ENCODE results near the gene THSD7B. TPM values are rescaled to one million over a fixed set of nuclear protein-coding genes. Genes with fewer than 3 reads are reported as not detected.
"Not testable (repeated sequence)": the region's sequence is repeated elsewhere in the genome, so short reads cannot be mapped to it uniquely, and the experiment has no call there.

Gene THSD7B
- total RNA-seq, 4 donors from 2014 or later, result 0.80 to 0.83 TPM; not detected in 2

DNA sequence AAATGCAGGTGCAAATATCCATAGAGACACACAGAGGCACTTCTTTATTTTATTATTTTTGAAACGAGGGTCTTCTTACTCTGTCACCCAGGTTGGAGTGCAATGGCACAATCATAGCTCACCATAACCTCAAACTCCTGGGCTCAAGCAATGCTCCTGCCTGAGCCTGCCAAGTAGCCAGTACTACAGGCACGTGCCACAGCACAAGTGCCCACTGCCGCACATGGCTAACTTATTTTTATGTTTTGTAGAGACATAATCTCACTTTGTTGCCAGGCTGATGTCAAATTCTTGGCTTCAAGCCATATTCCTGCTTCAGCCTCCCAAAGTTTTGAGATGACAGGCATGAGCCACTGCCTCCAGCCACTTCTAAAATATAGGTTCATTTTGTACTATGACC lies 537.6 kb downstream of the THSD7B start:
- Histone ChIP-seq H3K27ac (no peak overlapping the region), H3K36me3 (no peaks in the 10 kb centered on the region), H3K9me3 (peaks cover 0 to 3% (median 0%) of the 10 kb centered on the region in 4 donors), H3K27me3 (no peaks in the 10 kb centered on the region), H3K4me1 (no peaks in the 10 kb centered on the region), H3K4me3 (no peak overlapping the region)
- no peak for DNase-seq
- no peak for TF ChIP-seq POLR2A (IDR thresholded peaks at IDR 0.05)
- TF ChIP-seq, protein P1, sequence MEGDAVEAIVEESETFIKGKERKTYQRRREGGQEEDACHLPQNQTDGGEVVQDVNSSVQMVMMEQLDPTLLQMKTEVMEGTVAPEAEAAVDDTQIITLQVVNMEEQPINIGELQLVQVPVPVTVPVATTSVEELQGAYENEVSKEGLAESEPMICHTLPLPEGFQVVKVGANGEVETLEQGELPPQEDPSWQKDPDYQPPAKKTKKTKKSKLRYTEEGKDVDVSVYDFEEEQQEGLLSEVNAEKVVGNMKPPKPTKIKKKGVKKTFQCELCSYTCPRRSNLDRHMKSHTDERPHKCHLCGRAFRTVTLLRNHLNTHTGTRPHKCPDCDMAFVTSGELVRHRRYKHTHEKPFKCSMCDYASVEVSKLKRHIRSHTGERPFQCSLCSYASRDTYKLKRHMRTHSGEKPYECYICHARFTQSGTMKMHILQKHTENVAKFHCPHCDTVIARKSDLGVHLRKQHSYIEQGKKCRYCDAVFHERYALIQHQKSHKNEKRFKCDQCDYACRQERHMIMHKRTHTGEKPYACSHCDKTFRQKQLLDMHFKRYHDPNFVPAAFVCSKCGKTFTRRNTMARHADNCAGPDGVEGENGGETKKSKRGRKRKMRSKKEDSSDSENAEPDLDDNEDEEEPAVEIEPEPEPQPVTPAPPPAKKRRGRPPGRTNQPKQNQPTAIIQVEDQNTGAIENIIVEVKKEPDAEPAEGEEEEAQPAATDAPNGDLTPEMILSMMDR (IDR thresholded peaks at IDR 0.05), result no peak

DNA sequence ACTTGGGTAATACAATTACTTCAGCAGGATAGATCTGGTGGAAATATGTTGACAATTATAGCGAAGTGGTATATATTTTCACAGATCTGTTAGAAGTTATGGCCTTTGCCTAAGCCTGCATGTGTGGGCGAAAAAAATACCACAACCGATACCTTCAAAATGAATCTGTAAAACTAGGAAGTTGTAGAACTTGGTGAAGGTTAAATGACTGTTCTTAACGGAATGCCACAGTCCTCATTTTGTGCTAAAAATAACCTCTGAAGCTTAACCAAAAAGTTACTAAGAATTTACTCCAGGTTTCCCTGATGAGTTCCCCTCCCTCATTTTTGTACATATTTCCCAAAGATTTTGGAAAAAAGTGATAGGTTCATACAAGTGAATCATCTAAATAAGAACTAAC lies 550.7 kb downstream of the THSD7B start:
- Histone ChIP-seq H3K27me3 (no peaks in the 10 kb centered on the region), H3K4me1 (no peaks in the 10 kb centered on the region), H3K9me3 (no peaks in the 10 kb centered on the region), H3K36me3 (no peaks in the 10 kb centered on the region), H3K4me3 (no peak overlapping the region), H3K27ac (no peak overlapping the region)
- DNase-seq, result no peak
- TF ChIP-seq, protein P1 (IDR thresholded peaks at IDR 0.05), result no peak
- no peak for TF ChIP-seq POLR2A (IDR thresholded peaks at IDR 0.05)

DNA sequence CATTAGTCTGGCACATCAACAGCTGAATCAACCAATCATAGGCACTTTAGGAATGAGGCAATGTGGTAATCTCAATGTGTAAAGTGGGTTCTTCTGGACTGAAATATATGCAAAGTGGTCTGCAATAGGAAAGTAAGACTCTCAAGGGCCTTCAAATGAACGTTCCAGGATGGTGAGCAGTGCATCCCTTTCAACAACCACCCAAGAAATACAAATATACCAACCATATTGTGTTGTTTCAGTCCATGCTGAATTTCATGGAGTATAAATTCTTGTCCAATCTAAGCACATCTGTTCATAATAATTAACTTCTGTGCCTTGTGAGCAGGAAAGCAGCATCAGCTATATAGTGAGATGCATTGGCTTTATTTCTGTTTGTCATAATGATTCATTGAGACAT lies 556.2 kb downstream of the THSD7B start:
- TF ChIP-seq POLR2A (IDR thresholded peaks at IDR 0.05), result no peak
- TF ChIP-seq, protein P1 (IDR thresholded peaks at IDR 0.05), result no peak
- no peaks in the 10 kb centered on the region for H3K36me3 ChIP-seq
- DNase-seq, result no peak
- no peaks in the 10 kb centered on the region for H3K9me3 ChIP-seq
- H3K4me3 ChIP-seq, result no peak overlapping the region
- no peaks in the 10 kb centered on the region for H3K4me1 ChIP-seq
- H3K27me3 ChIP-seq, result no peaks in the 10 kb centered on the region
- no peak overlapping the region for H3K27ac ChIP-seq

DNA sequence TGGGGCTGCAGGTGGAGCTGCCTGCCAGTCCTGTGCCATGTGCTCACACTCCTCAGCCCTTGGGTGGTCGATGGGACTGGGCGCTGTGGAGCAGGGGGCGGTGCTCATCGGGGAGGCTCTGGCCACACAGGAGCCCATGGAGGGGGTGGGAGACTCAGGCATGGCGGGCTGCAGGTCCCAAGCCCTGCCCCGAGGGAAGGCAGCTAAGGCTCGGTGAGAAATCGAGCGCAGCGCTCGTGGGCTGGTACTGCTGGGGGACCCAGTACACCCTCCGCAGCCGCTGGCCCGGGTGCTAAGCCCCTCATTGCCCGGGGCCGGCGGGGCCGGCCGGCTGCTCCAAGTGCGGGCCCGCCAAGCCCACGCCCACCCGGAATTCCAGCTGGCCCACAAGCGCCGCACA lies 566.2 kb downstream of the THSD7B start:
- H3K27ac ChIP-seq, H3K4me1 ChIP-seq, H3K4me3 ChIP-seq, DNase-seq, H3K9me3 ChIP-seq, H3K36me3 ChIP-seq, H3K27me3 ChIP-seq: not testable (repeated sequence)

DNA sequence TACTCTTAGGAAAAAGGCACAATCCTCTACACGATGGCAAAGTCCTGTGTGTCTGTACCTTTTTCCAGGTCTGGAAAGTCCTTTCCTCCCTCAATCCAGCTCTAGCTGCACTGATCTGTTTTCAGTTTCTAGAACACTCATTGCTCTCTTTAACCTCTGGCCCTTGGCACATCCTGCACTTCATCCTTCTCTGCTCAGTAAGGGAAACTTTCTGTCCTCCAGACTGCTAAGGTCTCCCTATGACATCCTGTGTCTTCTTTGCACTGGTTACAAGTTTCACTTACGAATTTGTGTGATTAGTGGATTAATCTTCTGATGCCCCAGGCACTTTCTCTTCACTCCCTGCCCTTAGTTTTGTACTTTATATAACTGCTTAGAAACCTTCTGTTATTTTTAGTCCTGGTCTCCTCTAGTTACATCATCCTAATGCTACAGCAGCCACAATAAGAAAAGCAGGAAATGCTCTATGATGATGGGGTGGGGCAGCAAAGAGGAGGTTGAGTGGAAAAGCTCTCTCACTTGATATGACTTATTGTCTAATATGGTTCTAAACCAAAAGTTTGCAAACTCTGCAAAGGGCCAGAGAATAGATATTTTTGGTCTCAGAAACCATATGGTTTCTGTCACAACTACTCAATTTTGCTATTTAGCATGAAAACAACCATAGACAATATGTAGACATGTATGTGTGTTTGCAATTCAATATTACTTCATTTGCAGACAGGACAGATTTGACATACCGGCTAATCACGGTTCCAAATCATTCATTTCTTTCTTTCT lies 568.2 kb downstream of the THSD7B start:
- Histone ChIP-seq H3K27me3 (no peaks in the 10 kb centered on the region), H3K4me1 (no peaks in the 10 kb centered on the region), H3K4me3 (no peak overlapping the region), H3K27ac (no peak overlapping the region), H3K36me3 (no peaks in the 10 kb centered on the region), H3K9me3 (no peaks in the 10 kb centered on the region)
- no peak for TF ChIP-seq POLR2A (IDR thresholded peaks at IDR 0.05)
- TF ChIP-seq, protein P1 (IDR thresholded peaks at IDR 0.05), result no peak
- no peak for DNase-seq

DNA sequence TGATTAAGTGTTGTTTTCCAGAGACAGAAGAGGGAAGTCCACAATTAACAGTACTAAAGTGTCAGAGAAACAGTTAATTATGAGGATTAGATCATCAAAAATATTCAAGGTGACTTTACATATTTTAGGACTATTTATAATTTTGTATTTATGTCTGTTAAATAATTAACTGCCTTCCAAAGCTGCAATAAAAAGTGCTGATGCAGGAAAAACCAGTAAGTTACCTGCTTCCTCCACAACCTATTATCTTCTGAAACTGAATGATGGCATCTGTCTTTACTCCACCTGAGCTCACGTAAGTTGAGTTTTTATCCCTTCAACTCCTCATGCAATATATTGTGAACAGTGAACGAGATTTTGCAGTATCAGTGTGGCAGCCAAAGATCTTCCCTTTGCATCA lies 570.7 kb downstream of the THSD7B start:
- Histone ChIP-seq H3K27me3 (no peaks in the 10 kb centered on the region), H3K4me1 (no peaks in the 10 kb centered on the region), H3K27ac (no peak overlapping the region), H3K36me3 (no peaks in the 10 kb centered on the region), H3K4me3 (no peak overlapping the region), H3K9me3 (no peaks in the 10 kb centered on the region)
- DNase-seq, result no peak
- TF ChIP-seq, protein P1 (IDR thresholded peaks at IDR 0.05), result no peak
- no peak for TF ChIP-seq POLR2A (IDR thresholded peaks at IDR 0.05)

Data from Peyer's patch (tissue), 4 donors.